Measurements from ENCODE around the gene ACOD1.
A peak's percentile ranks its signal among the peaks of the same experiment; 100 is the strongest.
"Not testable (repeated sequence)": the region's sequence is repeated elsewhere in the genome, so short reads cannot be mapped to it uniquely, and the experiment has no call there.

Gene ACOD1

DNA sequence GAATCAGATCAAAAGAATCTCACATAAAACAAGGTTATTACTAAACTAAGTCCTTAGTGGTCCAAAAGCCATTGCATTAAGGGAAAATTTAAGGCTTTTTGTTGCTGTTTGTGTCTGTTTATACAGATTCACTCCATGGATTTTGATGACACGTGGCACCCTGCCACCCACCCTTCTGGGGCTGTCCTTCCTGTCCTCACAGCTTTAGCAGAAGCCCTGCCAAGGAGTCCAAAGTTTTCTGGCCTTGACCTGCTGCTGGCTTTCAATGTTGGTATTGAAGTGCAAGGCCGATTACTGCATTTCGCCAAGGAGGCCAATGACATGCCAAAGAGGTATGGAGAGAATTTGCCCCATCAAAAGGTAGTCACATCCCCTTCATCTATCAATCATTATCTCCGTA lies 6.9 kb downstream of the ACOD1 start:
- DNase-seq = no peak

DNA sequence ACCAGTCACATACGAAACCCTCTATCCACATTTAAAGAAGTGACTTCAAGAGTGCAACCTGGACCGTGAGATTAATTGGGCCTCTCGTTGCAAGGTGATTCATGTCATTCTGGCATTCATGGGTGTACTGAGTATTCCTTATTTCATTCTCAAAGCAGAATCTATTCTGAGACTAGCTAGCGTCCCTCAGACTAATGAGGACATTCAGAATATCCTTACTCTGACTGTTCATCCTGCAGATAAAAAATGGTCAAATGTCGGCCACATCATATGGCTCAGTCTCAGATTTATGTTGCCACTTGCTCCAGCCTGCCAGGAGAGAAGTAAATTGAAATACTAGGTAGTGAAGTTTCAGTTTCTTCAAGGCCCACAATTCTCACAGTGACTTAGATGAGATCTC lies 7.3 kb downstream of the ACOD1 start:
- DNase-seq = no peak

DNA sequence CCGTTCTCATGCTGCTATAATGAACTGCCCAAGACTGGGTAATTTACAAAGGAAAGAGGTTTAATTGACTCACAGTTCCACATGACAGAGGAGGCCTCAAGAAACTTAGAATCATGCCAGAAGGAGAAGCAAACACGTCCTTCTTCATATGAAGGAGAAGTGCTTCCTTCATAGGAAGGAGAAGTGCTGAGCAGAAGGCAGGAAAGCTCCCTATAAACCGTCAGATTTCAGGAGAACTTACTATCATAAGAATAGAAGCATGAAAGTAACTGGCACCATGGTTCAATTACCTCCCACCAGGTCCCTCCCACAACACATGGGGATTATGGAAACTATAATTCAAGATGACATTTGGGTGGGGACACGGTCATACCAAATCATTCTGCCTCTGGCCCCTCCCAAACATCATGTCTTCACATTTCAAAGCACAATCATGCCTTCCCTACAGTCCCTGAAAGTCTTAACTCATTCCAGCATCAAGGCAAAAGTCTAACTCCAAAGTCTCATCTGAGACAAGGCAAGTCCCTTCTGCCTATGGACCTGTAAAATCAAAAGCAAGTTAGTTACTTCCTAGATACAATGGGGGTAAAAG lies 10.6 kb downstream of the ACOD1 start:
- DNase-seq = no peak

DNA sequence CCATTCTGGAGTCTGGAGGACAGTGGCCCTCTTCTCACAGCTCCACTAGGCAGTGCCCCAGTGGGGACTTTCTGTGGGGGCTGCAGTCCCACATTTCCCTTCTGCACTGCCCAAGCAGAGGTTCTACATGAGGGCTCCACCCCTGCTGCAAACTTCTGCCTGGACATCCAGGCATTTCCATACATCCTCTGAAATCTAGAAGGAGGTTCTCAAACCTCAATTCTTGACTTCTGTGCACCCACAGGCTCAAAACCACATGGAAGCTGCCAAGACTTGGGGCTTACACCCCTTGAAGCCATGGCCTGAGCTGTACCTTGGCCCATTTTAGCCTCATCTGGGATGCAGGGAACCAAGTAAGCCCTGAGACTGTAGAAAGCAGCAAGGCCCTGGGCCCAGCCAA lies 11.4 kb downstream of the ACOD1 start:
- not testable (repeated sequence) for DNase-seq

DNA sequence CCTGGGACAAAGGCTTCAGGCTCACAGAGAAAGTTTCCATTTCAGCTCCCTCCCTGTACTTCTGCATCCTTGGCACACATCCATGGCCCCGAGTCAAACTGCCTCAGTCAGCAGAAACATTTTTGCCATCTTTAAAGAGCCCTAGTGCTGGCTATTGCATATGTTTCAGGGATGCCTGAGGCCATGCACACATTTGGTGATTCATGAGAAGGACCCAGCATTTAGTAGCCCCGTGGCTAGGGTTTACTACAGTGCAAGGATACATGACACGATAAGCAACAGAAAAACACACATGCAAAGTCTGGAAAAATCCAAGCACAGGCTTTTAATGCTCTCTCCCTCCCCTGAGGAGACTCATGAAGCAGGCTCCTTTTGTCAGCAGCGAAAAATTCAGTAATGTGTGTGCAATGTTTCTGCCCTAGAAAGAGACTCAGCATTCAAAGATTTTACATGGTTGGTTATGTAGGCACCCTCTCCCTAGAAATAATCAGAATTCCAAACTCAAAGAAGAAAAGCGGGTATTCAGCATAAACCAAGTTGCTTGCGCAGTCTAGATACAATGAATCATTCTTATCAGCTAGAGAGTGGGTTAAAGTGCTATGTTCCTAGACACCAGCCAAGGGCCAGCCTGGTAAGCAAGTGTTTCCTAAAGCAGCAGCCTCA lies 17.6 kb downstream of the ACOD1 start:
- no peak for DNase-seq

DNA sequence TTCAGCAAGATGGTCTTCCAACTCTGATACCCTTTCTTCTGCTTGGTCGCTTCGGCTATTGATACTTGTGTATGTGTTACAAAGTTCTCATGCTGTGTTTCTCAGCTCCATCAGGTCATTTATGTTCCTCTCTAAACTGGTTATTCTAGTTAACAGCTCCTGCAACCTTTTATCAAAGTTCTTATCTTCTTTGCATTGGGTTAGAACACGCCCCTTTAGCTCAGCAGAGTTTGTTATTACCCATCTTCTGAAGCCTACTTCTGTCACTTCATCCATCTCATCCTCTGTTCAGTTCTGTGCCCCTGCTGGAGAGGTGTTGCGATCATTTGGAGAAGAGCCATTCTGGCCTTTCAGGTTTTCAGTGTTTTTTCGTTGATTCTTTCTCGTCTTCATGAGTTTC lies 18.7 kb downstream of the ACOD1 start:
- no peak for DNase-seq

DNA sequence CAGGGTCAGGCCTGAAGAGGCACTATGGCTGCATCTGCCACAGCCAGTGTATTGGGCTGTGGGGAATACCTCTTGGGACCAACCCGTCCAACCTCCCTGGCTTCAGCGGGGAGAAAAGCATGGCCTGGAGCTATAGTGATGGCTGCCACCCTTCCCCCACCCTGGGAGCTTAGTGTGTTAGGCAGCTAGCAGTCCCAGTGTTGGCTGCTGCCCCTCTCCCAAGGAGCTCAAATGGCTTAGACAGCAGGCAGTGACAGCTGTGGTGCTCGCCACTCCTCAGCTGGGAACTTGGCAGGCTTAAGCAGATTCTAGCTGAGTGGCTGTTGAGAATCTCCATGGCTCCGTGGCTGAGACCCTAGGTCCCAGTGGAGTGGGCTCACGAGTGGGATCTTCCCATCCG lies 19.7 kb downstream of the ACOD1 start:
- DNase-seq = no peak

DNA sequence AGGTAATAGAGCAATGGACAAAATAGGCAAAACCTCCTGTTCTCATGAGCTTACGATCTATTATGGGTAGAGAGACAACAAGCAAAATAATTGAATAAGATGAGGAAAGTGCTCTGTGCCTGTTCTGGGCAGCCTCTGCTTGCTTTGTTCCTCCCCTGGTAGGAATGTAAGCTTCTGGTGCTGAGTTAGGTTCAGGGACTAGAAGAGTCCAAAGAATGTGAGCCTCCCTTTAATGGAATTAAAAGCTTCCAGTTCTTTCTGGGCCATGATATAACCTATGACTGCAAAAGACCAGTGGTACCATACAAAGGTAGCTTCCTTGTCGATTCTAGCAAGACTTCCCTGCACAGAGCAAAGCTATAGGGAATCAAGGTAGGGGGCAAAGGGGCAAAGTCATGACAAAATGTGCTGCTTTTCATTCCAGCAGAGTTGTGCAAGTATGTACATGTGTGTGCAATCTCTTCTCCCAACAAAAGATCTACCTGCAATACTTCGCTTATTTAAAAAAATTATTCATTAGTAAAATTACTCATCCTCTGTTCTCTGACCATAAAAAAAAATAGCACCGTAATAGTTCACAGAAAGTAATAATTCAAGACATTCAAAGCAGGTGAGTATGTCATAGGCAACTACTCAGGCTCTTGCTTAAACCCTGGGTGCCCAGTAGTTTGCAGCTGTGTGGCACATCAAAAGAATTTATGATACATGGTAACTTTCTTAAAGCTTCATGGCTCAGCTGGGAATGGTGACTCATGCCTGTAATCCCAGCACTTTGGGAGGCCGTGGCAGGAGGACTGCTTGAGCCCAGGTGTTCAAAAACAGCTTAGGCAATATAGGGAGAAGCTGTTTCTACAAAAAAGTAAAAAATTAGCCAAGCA lies 21.4 kb downstream of the ACOD1 start:
- DNase-seq = no peak

DNA sequence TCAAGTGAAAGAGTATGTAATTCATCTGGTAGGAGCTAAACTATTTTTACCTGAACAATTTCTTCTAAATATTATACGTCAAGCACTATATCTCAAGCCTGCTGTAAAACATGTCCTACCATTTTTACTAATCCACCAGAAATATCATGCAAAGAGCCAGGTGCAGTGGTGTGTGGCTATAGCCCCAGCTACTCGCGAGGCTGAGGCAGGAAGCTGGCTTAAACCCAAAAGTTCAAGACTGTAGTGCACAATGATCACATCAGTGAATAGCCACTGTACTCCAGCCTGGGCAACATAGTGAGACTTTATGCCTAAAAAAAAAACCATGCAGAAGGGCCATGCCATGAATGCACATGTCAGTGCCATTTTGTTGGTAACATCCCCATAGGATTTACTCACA lies 22.9 kb downstream of the ACOD1 start:
- no peak for DNase-seq

DNA sequence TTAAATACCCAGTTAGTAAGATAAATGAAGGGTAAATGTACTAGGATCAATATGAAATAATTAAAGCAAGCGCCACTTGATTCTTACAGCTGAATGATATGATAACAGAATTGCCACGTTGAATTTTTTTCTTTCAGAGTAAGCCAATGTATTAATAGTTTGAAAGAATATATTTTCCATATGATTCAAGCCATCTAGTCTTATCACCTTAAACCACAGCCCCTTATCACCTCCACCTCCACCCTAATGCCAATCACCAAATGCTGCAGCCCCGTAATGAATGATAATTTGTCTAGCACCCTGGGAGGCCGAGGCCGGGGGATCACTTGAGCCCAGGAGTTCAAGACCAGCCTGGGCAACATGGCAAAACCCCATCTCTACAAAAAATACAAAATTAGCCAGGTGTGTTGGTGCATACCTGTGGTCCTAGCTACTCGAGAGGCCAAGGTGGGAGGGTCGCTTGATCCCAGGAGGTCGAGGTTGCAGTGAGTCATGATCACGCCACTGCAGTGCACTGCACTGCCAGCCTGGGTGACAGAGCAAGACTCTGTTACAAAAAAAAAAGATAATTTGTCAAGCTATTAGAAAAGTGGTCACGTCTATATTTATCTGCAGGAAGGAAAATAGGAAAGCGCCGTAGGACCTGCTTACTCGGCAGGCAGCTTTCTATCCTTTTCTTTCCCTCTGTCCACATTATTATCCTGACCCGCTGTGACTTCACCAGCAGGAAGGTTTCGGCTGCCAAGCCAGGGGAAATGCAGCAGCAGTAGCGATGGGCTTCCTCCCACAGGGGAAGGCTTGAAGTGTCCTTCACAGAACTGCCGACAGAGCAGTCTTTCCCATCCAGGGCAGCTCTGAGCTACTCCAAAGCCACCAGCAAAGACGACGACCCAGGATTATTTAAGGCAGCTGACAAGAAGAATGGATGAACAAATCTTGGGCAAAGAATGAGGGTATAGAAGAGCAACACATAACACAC lies 23.8 kb downstream of the ACOD1 start:
- no peak for DNase-seq

DNA sequence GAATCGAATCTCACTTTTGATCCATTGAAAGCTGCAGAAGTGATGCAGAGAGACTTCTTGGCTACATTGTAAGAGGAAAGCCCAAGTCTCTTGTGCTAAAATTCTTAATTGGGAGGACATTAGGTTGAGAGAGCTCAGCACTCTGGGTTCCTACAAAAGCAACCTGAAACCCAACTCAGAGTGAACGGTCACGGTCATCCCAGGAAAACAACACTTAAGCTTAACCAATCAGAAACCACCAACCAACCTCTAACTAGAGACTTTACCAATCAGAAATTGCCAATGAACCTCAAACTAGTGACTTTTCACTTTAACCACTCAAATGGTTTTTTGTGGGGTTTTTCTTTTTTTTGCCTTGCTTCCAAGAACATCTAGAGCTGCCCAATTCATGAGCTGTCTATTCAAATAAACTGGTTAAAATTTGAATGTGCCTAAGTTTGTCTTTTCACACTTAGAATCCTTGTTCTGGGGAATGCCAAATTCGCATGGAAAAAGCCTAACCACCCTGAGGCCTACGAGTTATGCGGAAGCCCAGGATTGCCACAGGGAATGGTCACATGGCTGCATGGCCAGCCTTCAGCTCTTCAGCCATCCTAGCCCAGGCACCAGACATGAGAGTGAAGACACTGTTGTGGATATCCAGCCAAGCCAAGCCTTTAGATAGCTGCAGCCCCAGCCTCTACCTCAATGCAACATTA lies 25.8 kb downstream of the ACOD1 start:
- DNase-seq = no peak

DNA sequence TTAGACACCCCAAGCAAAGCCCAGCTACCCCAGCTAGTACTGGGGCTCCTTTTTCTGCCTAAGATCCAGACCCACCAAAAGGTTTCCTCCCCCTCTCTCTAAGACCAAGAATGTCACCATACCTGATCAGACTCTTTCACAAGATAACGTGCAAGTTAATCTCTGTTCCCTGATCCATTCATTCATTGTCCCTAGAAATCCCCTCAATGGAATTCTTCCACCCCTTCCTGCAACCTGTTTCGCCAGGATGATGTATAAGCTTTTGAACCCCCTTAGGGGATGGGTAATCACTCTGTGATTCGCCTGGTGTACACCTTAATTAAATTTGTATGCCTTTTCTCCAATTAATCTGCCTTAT lies 26.3 kb downstream of the ACOD1 start:
- DNase-seq = no peak

DNA sequence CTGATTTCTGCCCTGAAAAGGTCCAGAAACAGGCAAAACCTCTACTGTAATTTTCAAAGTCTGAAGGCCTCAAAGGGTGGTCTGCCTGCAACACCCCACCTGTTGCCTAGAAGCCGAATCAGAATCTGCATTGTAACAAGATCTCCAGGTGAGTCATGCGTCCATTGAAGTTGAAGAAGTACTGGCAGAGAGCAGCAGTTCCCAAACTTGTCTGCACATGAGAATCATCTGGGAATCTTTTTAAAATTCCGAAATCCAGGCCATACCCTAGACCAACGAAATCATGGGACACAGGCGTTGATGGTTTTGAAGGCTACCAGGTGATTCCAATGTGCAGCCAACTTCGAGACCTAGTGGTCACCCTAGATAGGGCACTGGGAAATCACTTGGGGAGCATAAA lies 27.6 kb downstream of the ACOD1 start:
- no peak for DNase-seq

DNA sequence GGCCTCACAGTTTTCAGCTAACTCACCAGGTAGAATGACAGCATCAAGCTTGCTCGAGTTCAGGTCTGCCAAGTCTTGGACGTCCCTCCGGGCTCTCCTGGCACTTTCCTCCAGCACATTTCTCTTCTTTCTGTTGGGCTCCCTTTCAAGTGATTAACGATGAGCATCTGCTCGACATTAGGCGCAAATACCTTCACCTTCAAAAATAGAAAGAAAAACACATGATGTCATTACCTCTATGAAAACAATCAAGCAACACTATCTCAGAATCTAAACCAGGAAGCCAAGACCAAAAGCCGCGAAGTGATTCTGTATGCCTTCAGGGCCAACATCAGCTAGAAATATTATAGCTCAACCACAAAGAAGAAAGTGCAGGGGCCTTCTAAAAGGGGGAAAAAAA lies 28.2 kb downstream of the ACOD1 start:
- DNase-seq = no peak

DNA sequence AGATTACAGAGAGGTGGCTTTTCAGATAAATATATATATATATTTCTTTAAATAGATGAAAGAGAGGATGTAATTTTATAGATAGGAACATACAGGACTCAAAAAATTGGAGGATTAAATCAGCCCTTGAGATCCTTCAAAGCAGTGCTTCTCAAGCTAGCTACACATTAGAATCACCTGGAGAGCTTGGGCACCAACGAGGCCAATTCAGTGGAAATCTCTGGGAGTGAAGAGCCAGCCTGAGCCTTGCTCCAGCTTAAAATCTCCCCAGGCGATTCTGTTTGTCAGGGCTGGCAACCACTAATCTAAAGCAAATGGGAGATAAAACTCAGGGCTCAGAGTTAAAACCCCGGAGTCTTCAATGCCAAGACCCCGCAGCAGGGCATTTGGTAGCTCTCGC lies 28.6 kb downstream of the ACOD1 start:
- DNase-seq = no peak

DNA sequence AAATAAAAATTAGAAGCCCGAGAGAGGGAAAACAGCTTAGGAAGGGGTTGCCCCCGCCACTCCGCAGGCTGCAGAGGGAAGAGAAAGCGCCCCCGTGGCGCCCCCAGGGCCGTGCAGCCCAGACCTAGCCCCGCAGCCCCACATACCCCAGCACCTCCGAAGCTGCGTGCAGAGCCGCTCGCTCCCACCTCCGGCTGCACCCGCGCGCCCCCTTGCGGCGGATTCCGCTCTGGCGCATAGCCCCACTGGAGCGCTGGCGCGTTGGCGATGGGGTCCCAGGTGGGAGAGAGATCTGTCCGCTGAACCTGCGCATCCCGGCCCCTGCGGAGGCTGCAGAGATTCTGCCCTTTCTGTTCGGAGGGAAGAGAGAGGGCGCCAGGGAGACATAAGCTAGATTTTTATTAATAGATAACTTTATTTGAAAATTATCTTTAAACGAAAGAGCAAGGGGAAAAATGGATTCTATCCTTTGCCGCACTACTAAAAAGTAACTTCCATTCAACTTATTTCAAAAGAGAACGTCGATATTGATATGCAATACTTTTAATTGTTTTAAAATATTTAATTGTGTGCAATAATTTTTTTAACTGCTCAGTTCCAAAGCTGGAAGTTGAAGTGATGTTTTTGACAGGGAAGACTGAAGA lies 31.9 kb downstream of the ACOD1 start:
- DNase-seq = peak; percentile 76

DNA sequence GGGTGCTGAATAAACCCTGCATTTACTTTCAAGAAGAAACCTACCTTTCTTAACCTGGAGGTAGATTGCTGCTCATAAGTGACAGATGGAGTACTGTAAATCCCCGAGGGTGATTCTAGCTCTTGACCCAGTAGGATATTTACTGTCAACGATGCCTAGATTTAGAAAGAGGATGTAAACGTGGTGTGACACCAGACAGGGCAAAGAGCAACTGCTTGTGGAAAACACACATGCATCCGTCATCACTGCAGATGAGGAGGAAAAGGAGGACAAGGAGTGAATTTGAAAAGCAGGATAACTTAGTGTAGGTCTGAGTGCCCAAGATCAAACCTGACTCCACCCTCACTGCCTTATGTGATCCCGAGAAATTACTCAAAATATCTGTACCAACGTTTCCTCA lies 33.8 kb downstream of the ACOD1 start:
- no peak for DNase-seq

DNA sequence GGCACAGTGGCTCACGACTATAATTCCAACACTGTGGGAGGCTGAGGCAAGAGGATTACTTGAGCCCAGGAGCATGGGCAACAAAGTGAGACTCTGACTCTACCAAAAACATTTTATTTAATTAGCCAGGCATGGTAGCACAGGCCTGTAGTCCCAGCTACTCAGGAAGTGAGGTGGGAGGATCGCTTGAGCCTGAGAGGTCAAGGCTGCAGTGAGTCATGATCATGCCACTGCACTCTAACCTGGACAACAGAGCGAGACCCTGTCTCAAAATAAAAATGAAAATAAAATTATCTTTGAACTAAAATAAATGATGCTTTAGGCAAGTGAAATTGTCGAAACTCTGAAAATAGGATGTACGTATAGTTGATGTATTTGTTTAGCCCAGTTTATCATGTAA lies 35.4 kb downstream of the ACOD1 start:
- no peak for DNase-seq

DNA sequence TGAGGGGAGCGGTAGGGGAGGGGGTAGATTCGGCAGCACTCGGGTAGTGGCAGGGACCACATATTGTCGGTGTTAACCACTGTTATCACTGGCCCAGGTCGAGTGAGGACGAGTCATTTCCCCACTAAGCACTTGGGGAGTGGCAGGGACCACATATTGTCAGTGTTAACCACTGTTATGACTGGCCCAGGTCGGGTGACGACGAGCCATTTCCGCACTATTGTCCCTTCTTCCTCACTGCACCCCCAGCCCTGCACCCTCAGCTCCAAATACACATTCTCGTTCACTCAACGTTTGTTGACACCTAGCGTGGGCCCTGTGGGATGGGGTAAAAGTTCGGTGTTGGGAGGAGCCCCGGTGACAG lies 43.1 kb downstream of the ACOD1 start:
- DNase-seq = peak; percentile 84

DNA sequence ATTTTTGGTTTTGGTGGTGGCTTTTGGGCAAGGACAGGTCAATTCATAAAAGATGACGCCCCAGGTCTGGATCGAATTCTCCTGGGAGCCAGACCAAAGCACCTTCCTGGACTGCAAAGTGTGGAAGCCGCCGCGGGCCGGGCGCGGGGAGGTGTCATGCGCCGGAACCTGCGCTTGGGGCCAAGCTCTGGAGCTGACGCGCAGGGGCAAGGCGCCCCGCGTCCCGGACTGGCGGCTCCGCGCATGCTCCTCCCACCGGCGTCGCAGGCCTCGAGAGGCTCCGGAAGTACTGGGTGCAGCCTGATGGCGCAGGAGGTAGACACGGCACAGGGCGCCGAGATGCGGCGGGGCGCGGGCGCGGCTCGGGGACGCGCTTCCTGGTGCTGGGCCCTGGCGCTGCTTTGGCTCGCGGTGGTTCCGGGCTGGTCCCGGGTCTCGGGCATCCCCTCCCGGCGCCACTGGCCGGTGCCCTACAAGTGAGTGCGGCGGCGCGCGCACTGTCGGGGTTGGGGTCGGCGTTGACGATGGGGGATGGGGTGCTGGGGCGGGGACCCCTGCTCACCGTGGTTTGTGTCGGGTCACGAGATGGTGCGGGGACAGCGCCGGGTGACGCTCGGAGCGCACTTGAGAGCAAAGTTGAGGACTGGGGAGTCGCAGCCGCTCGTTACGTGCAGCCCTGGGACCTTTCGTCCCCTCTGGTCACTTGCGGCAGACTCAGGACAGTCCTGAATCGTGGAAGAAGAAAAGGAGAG lies 43.7 kb downstream of the ACOD1 start, which contains the start of gene CLN5:
TSS of gene CLN5 (plus strand) at position 286 of the 752 bp plus-strand sequence. CDS start at position 304, 18 bp downstream.
- peak; percentile 96 for DNase-seq

DNA sequence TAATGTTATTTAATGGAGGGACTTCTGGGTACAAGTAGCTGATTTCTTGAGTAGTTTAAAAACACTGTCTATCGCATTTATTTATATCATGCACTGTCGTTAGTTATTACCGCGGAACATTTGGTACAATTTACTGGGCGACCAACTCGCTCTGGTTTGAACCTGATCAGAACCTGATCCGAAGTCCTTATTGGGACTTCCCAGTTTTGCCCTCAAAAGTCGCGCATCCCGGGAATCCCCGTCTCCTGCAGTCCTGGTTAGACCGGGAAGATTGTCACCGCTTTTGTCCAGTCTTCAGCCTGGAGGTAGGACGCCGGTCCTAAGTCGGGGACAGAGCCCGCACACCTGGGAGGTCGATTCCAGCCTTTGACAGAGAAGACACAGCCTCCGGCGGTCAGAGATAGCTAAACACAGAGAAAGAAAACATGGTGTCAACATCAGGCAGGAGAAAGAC lies 44.3 kb downstream of the ACOD1 start:
- no peak for DNase-seq

Data from CD4-positive, alpha-beta T cell treated with Interferon gamma for 1 hour (primary cell).